Stimulated activated CD8-positive, alpha-beta memory T cell treated with anti-CD3 and anti-CD28 coated beads, Interleukin-7, amount 100 ng/mL, for 24 hours (primary cell): ENCODE results near the gene AKAP12.
"Not testable (repeated sequence)": the region's sequence is repeated elsewhere in the genome, so short reads cannot be mapped to it uniquely, and the experiment has no call there.

Experiments
- DNase-seq: peaks from one replicate; pipeline ENCODE4 v3.0.0-alpha.2; 2020; ENCODE audit warnings: low read depth

The AKAP12 gene

DNA sequence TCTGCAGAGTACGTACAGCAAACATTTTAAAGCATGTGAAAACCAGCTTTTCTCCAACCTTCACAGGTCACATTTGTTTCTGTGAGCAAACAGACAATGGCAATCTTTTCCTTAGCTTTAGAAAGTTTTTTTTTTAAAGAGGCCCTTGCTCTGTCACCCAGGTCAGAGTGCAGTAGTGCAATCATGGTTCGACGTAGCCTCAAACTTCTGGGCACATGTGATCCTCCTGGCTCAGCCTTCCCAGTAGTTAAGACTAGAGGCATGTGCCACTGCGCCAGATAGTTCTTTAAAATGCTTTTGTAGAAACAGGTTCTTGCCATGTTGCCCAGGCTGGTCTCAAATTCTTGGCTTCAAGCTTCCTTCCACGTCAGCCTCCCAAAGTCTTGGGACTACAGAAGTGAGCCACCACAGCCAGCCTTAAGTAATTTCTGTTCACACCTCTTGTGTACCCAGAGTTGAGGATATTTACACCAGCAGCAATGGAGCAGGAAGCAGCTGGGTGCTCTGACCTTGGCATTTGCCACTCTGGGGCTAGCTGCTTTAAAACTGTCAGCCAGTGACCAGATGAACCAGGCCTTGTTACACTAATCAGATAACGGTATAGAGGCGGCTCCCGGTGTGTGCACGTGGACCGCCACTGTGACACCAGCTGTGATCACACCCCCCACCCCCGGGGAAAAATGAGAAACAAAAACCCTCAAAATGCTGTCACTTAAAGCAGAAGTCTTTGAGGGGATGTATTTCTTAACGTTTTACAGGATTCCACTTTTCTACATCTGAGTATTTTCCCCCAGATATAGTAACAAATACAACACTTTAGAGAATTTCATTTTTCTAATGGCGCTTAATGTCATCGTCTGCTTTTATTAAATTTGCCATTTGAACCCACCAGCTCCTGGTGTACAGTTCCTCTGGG, 71.3 kb downstream of the AKAP12 start:
- no peak for DNase-seq

DNA sequence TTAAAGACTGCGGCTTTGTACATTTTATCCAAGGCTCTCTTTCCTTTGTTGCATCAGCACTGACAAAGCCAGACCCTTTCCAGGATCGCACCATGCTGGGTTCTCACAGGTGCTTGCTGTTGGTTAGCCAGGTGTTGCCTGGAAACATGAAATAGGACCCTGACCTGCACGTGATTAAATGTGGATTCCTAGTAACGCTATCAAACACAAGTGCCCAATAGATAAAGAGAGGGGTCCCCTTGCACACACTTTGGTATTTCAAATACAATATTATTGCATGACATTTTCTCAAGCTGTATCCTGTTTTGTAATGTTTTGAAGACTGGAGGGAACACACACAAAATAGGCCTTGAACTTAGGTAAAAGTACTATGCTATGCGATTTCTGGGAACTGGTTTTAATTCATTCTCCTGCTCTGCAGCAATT, 73.3 kb downstream of the AKAP12 start:
- DNase-seq = no peak

DNA sequence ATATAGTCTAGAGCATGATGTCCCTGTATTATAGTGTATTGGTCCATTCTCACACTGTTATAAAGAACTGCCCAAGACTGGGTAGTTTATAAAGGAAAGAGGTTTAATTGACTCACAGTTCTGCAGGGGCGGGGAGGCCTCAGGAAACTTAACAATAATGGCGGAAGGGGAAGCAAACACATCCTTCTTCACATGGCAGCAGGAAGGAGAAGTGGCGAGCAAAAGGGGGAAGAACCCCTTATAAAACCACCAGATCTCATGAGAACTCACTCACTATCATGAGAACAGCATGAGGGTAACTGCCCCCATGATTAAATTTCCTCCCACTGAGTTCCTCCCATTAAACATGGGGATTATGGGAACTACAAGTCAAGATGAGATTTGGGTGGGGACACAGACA, 75.9 kb downstream of the AKAP12 start:
- DNase-seq = not testable (repeated sequence)

DNA sequence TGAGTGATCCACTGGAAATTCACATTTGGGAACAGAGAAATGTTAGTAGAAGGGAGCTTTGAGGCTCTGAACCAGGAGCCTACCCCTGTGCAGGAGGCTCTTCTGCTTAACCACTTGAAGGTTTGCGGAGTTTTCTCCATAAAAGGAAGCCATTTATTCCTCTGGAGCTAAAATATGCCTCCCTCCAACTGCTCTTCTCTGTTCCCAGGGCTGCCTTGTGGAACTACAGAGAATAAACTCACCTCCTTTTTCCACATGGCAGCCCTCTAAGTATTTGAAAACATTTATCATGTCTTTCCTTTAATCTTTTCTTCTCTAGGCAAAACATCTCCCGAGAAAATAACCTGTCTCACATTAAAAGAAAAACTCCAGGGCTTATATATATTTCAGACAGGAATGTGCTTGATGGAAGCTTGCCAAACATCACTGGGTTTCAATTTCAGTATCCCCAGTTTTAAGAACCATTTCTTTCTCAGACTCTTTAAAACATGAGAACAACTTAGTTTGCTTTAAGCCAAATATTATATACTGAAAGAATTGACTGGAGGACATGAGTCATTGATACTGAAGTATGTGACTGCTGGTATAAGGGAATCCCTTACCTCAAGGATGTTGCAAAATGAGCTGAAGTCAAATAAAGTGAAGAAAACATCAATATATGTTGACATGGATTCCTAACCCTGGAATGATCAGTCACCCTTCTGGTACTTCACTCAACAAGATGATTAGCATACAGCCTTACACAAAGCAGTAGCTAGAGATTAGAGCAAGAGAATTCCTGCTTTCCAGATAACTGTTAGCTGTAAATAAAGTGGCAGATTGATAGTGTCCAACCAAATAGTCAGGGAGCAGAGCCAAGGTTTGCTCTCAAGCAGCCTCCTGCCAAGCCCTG, 77.6 kb downstream of the AKAP12 start:
- DNase-seq = no peak

DNA sequence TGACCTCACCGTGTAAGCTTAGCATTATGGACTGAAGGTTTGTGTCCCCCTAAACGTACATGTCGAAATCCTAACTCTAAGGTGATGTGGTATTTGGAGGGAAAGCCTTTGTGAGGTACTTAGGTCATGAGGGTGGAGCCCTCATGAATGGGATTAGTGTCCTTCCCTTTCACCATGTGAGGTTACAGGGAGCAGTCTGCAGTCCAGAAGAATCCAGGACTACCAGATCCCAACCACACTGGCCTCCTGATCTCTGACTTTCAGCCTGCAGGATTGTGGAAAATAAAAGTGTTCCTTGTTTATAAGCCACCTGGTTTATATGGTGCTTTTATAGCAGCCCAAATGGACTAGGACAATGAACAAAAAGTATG, 78.2 kb downstream of the AKAP12 start:
- no peak for DNase-seq

DNA sequence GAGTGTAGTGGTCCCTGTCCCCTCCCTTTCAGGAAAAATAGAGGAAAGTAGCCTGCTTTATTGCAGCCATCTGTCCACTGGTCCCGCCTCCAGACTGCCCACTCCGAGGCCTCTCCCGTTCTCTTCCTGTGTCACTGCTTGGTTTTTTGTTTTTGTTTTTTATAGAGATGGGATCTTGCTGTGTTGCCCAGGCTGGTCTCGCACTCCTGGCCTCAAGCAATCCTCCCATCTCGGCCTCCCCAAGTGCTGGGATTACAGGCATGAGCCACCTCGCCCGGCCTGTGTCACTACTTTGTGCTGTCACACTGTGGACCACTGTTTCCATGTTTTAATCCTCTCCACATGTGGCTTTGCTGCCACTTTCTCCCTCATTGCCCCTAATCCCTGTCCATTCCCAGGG, 80.4 kb downstream of the AKAP12 start:
- no peak for DNase-seq

DNA sequence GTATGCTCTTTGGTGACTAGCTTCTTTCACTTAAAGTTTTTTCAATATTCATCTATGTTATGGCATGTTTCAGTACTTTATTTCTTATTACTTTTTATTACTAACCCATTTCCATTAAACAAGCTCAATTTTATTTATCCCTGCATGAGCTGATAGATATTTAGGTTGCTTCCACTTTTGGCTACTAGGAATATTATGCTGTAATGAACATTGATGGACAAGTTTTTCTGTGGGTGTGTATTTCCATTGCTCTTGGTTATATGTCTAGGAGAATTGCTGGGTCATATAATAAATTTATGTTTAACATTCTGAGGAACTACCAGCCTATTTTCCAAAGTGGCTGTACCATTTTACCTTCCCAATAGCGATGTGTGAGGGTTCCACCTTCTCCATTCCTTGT, 81.7 kb downstream of the AKAP12 start:
- no peak for DNase-seq

DNA sequence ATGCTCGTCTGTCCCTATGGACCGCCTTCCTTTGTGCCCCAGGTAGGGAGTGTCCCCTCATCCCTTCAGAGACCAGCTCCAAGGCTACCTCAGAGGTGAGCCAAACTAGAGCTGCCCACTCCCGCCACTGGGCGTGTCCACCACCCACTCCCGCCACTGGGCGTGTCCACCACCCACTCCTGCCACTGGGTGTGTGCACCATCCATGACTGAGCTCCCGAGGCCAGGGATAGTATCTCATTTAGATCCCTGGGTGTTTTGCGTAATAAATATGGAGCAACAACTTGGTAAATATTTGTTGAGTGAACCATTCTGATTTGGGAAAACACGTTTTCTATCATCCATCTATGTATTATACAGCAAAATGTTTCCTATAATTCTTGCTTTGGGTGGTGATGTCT, 82.8 kb downstream of the AKAP12 start:
- no peak for DNase-seq

DNA sequence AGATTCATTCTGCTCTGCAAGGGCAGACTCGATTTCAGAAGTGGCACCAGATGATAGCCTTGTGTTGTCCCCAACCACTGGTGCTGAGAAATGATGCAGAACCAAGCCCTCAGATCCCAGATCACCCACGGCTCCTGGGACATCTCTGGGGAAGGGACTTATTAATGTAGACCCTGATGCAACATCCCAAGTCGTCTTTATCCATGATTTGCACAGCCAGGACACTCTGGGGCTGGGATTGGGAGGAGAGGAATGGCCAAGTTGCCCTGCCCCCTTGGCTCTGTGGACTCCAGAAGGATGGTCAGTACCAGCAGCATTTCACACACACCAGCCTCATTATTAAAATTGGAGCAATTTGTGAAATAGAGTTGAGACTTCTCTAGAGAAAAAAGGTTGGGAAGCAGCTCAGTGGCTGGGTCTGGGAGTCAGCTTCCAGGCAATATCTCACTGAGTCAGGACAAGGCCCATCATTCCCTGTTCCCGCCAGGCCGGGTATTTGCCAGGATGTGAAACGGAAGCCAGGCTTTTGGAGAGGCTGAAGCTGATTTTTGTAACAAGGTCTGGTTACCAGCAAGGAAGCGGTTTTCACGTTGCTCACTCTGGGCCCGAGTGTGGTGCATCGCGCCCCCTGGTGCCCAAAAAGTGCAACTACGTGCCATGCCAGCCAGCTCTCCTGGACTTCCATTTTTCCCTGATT, 84.2 kb downstream of the AKAP12 start:
- DNase-seq = peak; percentile 45

DNA sequence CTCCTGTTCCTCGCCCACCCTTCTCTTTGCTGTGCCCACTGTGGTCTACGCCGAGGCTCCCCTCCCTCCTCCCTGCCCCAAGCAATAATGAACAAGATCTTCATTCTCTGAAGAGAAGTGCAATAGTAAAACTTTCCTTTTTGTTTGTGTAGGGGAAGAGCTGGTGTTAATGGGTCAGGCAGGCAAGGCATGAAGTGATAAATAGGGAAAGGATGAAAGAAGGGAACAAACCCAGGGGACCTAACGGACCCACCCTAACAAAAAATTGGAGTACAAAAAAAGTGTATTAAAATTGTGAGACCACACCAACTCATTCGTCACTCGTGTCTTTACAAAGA, 84.7 kb downstream of the AKAP12 start:
- DNase-seq = no peak

DNA sequence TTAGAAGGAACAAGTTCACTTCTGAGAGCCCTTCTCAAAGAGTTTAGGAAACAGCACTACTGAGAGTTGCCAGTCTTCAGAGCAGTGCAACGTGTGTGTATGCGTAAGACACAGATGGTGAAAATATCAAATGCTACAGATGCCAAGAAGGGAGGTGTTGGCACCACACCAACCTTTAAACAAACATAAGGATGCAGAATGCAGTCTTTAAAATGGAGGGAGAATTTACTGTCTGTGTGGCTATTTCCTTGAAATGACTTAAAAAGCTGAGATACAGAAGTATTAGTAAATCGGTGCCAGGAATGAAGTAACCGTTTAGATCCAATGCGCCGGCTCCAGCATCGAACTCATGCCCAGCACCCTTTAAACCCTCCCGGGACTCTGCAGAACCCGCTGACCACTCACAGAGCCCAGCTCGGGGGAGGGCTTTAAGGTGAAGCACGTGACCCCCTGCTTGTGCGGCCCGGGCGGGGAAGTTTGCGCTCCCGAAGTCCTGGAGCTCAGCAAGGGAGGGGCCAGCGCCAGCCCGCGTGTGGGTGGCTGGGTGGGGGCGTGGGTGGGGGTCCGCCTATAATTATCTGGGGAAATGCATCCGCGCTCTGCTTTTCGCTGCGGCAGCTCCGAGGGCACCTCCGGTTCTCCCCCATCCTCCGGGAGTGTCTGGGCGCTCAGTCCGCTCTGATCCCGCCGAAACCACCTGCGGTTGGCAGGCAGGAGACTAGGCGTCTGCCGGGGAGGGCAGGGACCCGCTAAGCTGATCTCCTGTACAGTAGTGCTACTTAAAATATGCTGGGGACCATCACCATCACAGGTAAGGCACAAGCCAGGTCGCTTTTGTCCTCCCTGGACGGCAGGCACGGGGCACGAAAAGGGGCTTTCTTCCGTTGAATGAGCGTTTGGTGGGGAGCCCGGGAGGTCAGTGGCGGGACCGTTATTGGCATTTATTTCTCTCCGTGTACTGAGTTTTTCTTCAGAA, 85.6 kb downstream of the AKAP12 start:
- no peak for DNase-seq

DNA sequence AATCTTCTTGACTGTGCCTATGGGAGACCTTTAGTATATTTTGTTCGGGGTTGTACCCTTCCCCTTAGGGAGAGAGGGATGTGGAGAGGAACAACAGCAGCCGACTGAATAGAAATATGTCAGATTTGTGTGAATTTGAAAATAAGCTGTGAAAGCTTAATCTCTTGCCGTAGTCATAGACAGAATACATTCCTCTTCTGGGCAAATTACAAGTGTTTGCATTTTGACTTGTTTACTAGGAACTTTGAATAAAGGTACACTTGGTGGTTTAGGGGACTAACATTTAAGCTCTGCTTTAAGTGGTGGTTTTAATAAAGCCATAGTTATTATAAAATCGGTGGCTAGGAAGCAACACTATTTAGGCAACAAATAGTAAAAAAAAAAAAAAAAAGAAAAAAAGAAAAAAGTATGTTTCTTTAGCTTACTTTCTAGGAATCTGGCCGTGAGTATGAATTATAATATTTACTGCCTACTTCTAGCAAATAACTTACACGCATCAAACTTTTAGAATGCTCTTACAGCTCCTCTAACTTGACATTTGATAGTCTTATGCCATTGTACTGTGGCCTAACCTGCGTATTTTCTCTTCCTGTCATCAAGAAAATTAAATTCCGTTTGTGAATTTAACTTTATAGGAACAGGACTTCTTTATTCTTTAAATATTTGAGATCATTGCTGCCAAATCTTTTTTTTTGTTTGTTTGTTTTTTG, 86.5 kb downstream of the AKAP12 start:
- no peak for DNase-seq

DNA sequence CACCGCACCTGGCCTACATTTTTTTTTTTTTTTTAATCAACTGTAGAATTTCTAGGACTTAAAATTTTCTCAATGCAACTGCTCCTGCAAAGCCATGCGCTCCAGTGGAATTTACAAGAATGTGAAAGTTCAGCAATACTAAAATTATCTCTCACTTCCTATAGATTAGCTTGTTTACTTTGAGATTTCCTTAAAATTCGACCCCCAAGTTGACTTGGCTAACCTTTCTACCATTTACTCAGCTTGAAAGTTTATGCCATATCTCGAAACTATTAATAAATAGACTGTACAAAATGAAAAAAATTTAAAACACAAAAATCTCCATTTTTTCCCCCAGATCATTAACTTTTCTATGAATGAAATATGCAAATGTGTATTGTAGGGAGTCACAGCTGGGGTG, 87.3 kb downstream of the AKAP12 start:
- DNase-seq = no peak

DNA sequence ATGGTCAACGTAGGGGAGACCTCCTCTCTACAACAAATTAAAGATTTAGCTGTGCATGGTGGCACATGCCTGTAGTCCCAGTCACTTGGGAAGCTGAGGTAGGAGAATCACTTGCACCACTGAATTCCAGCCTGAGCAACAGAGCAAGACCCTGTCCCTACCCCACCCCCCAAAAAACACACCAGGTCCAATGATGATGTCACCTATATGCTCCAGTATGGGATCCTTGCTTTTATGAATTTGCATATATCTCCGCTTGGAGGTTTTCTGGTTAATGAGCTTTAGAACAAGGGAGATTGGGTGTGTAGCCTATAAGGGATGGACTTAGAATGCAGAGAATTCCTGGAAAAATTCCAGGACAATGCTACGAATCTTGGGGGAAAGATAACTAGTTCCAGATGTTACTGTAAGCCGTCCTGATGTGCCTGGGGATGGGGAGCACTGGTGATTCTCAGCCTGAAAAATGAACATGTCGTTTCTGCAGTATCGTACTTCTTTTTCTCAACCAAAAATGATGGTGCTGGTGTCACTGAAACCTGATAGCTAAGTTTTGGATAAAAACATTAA, 90.4 kb downstream of the AKAP12 start:
- no peak for DNase-seq

DNA sequence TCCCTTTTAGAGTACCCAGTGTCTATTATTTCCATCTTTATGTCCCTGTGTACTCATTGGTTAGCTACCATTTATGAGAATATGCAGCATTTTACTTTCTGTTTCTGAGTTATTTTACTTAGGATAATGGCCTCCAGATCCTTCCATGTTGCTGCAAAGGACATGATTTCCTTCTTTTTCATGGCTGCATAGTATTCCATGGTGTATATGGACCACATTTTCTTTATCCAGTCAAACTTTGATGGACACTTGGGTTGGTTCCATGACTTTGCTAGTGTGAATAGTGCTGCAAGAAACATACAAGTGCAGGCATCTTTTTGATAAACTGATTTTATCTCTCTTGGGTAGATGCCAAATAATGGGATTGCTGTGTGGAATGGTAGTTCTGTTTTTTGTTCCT, 96.2 kb downstream of the AKAP12 start:
- no peak for DNase-seq

DNA sequence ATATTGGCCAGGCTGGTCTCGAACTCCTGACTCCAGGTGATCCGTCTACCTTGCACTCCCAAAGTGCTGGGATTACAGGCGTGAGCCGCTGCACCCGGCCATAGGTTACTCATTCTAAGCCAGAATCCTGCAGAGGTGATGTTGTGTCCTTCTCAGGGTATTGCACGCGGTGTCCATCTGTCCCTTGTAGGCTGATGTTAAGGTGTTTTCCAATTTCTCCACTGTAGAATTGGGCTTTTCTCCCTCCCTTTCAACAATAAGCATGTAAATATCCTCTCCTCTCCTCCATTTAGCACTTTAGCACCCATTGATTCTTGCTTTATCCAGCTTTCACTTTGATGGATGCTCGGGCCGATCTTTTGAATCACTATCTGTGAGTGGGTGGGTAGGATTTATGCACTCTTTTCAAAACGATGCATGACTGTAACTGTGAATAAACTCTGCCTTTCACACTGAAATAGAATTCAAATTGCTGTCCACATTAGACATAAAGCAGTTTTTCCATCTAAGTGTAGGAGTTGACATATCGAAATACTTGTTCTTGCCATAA, 99.0 kb downstream of the AKAP12 start:
- DNase-seq = no peak

DNA sequence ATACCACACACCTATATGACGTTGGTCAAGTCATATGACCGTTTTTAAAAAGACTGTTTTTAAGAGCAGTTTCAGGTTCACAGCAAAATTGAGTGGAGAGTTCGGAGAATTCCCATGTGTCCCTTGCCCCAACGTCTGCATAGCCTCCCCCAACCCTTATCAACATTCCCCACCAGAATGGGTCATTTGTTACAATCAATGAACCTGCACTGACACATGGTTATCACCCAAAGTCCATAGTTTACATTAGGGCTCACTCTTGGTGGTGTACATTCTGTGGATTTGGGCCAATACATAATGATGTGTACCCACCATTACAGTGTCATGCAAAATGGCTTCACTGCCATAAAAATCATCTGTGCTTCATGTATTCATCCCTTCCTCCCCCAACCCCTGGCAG, 99.6 kb downstream of the AKAP12 start:
- DNase-seq = no peak

DNA sequence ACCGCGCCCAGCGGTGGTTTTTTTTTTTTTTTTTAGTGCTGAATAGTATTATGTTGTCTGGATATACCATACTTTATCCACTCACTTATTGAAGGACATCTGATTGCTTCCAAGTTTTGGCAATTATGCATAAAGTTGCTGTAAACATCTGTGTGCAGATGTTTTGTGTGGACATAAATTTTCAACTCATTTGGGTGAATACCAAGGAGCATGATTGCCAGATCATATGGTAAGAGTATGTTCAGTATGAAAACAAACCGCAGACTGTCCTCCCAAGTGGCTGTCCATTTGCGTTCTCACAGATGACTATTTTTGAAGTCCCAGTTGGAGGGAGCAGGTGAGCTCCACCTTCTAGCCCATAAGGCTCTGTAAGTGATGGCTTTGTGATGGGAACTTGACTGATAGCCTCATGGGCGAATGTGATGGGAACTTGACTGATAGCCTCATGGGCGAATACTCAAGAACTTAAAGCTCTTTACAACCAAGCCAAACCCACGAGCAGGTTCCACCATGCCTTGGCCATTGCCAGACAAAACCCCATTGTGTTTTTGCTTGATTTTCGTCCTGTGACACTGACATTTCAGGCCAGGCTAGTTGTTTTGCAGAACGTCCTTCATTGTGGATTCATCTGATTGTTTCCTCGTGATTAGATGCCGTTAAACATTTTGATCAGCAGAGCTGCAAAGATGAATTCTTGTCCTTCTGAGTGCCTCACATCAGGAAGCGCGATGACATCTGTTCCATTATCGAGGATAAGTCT, 100.6 kb downstream of the AKAP12 start:
- no peak for DNase-seq

DNA sequence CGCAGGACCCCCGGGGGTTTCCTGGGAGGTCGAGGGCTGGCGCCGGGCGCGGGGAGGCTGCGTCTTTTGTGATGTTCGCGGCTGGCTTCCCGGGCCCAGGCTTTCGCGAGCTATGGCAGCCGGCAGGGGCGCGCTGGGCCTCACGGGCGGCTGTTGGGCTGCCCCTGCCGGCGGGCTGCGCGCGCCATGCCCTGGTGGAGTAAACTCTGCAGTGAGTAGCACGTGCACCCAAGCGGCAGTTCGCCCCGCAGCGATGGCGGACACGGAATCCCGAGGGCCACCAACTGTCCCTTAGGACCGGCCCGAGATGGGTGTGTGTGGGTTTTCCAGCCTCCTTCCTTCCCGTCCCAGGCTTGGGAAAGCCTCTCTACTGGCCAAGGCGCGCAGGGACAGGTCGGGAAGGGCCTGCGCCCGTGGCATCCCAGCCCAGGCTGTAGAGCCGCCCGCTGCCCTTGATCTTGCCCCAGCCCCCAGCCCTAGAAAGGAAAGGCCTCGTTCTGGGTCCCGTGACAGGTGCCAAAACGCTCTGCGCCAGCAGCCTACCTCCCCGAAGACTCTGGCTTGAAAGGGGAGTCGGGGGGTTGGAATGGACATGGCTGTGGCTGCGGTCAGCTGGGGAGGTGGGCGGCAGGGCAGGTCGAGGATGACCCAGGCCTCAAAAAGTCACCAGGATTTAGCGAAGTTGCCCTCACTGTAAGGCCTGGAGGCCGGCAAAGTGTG, 101.9 kb downstream of the AKAP12 start:
- no peak for DNase-seq
